ENCODE measurements around the gene NOL9.

GRCh38 chr1:6474815-6475282 is 79.5 kb downstream of the NOL9 start:
- TF ChIP-seq ZNF274 (IDR thresholded peaks at IDR 0.05; ENCODE audit: low read depth, low read length) = no peak
- TF ChIP-seq YY1 (IDR thresholded peaks at IDR 0.05; ENCODE audit: insufficient read depth, insufficient read length) = no peak
